HG03097 (cell line): ENCODE results near the gene ECHDC3.
"Not testable (repeated sequence)": the region's sequence is repeated elsewhere in the genome, so short reads cannot be mapped to it uniquely, and the experiment has no call there.

ENCODE experiments used
- ATAC-seq: cut with Tn5 transposase; IDR thresholded peaks from one replicate; pipeline ENCODE4 v1.9.1; 2021; ENCODE audit not compliant: unreplicated experiment, low FRiP score

The ECHDC3 gene

GRCh38 chr10:11742009-11742778 lies at the start of gene ECHDC3:
Gene ECHDC3, plus strand, starts transcription at chr10:11742382. Its CDS starts 195 bp downstream, at chr10:11742577.
- ATAC-seq, result no peak

GRCh38 chr10:11693376-11693775 lies 48.8 kb upstream of the ECHDC3 start:
- ATAC-seq, result no peak

GRCh38 chr10:11695779-11696178 lies 46.4 kb upstream of the ECHDC3 start:
- no peak for ATAC-seq

GRCh38 chr10:11697718-11698527 lies 44.3 kb upstream of the ECHDC3 start:
- ATAC-seq, result peak; percentile 59

GRCh38 chr10:11698691-11699549 lies 43.3 kb upstream of the ECHDC3 start:
- no peak for ATAC-seq

- ATAC-seq, result no peak
Observed at GRCh38 chr10:11699550-11700097, 42.6 kb upstream of the ECHDC3 start.

GRCh38 chr10:11700539-11700938 lies 41.6 kb upstream of the ECHDC3 start:
- no peak for ATAC-seq

GRCh38 chr10:11701451-11702095 lies 40.6 kb upstream of the ECHDC3 start:
- ATAC-seq, result no peak

GRCh38 chr10:11702264-11702663 lies 39.9 kb upstream of the ECHDC3 start:
- no peak for ATAC-seq

GRCh38 chr10:11704092-11704491 lies 38.1 kb upstream of the ECHDC3 start:
- ATAC-seq, result no peak

GRCh38 chr10:11705722-11706121 lies 36.5 kb upstream of the ECHDC3 start:
- no peak for ATAC-seq

- no peak for ATAC-seq
Observed at GRCh38 chr10:11706895-11707567, 35.2 kb upstream of the ECHDC3 start.

- ATAC-seq, result no peak
Observed at GRCh38 chr10:11707624-11708350, 34.4 kb upstream of the ECHDC3 start.

- not testable (repeated sequence) for ATAC-seq
Observed at GRCh38 chr10:11708801-11709200, 33.4 kb upstream of the ECHDC3 start.

- no peak for ATAC-seq
Observed at GRCh38 chr10:11712744-11713143, 29.4 kb upstream of the ECHDC3 start.

GRCh38 chr10:11713186-11713743 lies 28.9 kb upstream of the ECHDC3 start:
- ATAC-seq, result no peak

- ATAC-seq, result no peak
Observed at GRCh38 chr10:11713963-11714362, 28.2 kb upstream of the ECHDC3 start.

GRCh38 chr10:11714750-11715365 lies 27.3 kb upstream of the ECHDC3 start:
- ATAC-seq, result no peak
